HFF-Myc (cell line): Measurements from ENCODE around the gene ACAP2.
"Not testable (repeated sequence)": the region's sequence is repeated elsewhere in the genome, so short reads cannot be mapped to it uniquely, and the experiment has no call there.

Experiments used
- DNase-seq: peaks from one replicate; pipeline ENCODE4 v3.0.0-alpha.2; 2011; ENCODE audit warnings: low read depth; ENCODE audit errors: extremely low read depth
- H3K4me3 ChIP-seq: replicated peaks from 2 replicates; pipeline ENCODE4 v1.5.1; 2011; ENCODE audit warnings: low read depth, mild to moderate bottlenecking, control low read depth, low read length
- TF ChIP-seq, protein P1 (sequence below): IDR thresholded peaks from 2 replicates; pipeline ENCODE4 v1.5.1; 2012; ENCODE audit warnings: mild to moderate bottlenecking, low read depth, low read length, control low read depth; ENCODE audit errors: missing control alignments

The ACAP2 gene

DNA sequence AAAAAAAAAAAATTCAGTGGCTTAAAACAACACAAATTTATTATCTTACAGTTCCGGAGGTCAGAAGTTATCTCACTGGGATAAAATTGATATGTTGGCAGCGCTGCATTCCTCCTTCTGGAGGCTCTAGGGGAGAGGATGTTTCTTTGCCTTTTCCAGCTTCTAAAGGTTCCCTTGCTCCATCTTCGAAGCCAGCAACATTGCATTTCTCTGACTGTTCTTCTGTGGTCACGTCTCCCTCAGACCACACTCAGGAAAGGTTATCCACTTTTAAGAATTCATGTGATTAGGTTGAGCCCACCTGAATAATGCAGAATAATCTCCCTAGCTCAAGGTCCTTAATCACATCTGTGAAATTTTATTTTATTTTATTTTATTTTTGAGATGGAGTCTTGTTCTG lies 23.4 kb upstream of the ACAP2 start:
- no peak for DNase-seq
- TF ChIP-seq, protein P1, sequence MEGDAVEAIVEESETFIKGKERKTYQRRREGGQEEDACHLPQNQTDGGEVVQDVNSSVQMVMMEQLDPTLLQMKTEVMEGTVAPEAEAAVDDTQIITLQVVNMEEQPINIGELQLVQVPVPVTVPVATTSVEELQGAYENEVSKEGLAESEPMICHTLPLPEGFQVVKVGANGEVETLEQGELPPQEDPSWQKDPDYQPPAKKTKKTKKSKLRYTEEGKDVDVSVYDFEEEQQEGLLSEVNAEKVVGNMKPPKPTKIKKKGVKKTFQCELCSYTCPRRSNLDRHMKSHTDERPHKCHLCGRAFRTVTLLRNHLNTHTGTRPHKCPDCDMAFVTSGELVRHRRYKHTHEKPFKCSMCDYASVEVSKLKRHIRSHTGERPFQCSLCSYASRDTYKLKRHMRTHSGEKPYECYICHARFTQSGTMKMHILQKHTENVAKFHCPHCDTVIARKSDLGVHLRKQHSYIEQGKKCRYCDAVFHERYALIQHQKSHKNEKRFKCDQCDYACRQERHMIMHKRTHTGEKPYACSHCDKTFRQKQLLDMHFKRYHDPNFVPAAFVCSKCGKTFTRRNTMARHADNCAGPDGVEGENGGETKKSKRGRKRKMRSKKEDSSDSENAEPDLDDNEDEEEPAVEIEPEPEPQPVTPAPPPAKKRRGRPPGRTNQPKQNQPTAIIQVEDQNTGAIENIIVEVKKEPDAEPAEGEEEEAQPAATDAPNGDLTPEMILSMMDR, result no peak
- H3K4me3 ChIP-seq, result no peak overlapping the region

DNA sequence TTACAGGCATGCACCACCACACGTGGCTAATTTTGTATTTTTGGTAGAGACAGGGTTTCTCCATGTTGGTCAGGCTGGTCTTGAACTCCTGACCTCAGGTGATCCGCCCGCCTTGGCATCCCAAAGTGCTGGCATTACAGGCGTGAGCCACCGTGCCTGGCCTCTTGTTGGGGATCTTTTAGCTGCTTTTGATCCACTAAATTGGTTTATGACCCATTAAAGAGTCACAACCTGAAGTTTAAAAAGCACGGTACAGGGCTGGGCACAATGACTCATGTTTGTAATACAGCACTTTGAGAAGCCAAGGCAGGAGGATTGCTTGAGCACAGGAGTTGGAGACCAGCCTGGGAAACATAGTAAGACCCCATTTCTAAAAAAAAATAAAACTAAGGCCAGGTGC lies 20.1 kb upstream of the ACAP2 start:
- H3K4me3 ChIP-seq, DNase-seq: not testable (repeated sequence)

DNA sequence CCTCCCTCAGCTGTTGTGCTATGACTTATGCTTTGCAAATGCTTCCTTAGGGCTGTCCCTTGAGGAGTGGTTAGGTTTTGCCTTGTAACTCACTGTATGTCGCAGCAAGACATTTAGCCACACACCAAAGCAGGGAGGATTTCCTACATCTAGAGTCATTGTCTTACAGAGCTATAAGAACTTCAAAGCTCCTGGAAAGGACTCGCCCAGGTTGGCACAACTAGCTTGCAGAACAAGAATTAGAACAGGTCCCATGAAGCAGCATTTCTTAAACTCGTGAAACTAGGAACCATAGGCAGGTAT lies 19.4 kb upstream of the ACAP2 start:
- no peak for DNase-seq
- TF ChIP-seq, protein P1, result no peak

DNA sequence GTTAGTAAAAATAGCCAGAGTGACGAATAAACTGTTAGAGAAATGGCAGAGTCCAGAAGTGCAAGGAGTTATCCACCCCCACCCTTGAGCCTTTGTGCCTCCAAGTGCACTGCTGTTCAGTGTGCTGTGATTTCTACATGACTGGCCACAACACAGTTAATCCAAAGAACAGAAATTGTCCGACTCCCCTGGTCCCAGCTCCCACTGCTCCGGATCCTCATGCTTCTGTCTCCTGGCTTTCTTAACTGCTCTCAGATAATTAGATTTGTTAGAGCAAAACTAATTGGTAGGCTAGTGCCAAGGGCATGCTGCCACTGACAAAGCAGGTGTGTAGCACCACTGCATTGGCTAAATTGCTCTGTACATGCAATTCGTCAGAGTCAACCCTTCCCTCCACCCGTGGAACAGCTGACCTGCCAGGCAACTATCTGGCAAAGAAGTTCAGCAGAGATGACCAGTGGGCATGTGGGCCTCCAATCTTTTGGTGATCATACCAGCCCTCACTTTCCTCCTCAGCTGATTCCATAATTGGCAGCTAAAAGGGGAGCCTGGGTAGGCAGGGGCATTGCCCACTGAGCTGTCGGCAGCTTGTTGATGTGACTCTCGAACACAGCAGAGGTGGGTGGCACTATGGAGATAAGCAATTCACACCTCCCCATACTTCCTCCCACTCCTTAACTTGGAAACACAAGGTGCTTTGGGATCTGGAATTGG lies 18.9 kb upstream of the ACAP2 start:
- DNase-seq, result no peak
- H3K4me3 ChIP-seq, result no peak overlapping the region
- TF ChIP-seq, protein P1, result no peak

More for the DNA sequence above, 19.4 kb upstream of the ACAP2 start:
- no peak overlapping the region for H3K4me3 ChIP-seq

DNA sequence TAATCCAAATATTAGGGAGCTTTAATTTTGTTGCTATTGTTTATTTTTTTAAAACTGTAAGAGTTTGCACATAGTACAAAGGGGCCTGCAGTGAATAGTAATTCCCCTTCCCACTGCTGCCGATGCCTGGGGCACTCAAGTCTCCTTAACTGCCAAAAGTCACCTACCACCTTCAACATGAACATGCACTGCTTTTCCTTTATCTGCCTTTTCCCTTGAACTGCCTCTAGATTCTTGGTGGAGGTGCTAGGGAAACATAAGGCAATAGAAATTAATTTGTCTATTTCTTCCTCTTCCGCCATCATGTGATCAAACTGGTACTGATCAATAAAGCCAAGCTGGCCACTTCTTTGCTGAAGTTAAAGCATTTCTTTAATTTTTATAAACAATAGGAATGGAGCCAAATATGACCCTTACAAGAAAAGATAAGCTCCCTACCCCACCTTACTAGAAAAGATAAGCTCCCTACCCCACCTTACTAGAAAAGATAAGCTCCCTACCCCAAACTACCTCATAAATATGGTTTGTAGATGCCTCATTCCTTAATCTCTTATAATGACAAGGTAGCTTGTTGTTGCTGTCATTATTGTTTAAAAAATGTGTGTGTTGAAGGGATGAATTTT lies 17.4 kb upstream of the ACAP2 start:
- TF ChIP-seq, protein P1, result no peak
- DNase-seq, result no peak
- no peak overlapping the region for H3K4me3 ChIP-seq

DNA sequence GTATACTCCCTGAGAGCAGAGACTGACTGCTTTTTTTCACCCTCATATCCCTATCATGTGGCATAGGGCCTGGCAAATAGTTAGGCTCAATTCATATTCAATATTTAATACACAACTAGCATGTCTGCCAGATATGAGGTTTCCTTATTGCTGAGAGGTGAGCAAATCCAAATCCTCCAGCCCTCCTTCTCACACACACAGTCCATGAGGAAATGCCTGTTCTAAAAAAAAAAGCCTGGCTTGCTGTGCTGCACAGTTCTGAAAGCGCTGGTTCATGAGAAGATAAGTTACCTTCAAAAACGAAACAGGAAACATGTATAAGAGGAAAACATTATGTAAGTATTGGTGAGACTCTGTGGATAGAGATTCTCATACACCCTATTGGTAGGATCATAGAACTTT lies 15.5 kb upstream of the ACAP2 start:
- DNase-seq, result no peak
- TF ChIP-seq, protein P1, result no peak
- H3K4me3 ChIP-seq, result no peak overlapping the region

DNA sequence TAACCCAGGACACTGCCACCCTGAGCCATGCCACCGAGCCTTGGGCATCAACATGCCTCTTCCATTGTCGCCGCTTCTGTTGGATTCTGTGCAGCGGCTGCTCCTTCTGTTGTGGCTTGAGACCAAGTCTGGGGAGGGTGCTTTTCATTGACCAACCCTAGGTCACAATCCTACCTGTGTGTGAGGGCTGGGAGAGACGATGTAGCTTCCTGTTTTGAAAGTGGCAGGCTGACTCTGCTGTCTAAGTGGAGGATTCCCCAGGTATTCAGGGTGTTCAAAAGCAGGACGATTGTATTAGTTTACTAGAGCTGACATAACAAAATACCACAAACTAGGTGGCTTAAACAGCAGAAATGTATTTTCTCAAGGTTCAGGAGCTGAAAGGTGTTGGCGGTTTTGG lies 13.0 kb upstream of the ACAP2 start:
- H3K4me3 ChIP-seq, result no peak overlapping the region
- TF ChIP-seq, protein P1, result no peak
- DNase-seq, result no peak
